Endothelial cell (in vitro differentiated cells): ENCODE data around the gene RHOU. TPM values are rescaled to one million over a fixed set of nuclear protein-coding genes. Genes with fewer than 3 reads are reported as not detected.
A peak's percentile ranks its signal among the peaks of the same experiment; 100 is the strongest.

ENCODE experiments used
- DNase-seq: peaks from one replicate; pipeline ENCODE4 v3.0.0; 2021; ENCODE audit warnings: low spot score
- H3K27ac Mint-ChIP-seq: one replicate; pipeline ENCODE4 v1.8.0; 2021; ENCODE audit warnings: mixed read lengths, inconsistent platforms; ENCODE audit not compliant: unreplicated experiment
- H3K27me3 Mint-ChIP-seq: one replicate; pipeline ENCODE4 v1.8.0; 2021; ENCODE audit warnings: mild to moderate bottlenecking, moderate library complexity, mixed read lengths, inconsistent platforms; ENCODE audit not compliant: unreplicated experiment
- H3K36me3 Mint-ChIP-seq: one replicate; pipeline ENCODE4 v1.8.0; 2021; ENCODE audit warnings: mild to moderate bottlenecking, low read depth, mixed read lengths, inconsistent platforms; ENCODE audit not compliant: unreplicated experiment
- H3K4me1 Mint-ChIP-seq: one replicate; pipeline ENCODE4 v1.8.0; 2021; ENCODE audit warnings: mild to moderate bottlenecking, mixed read lengths, inconsistent platforms; ENCODE audit not compliant: unreplicated experiment
- H3K4me3 Mint-ChIP-seq: one replicate; pipeline ENCODE4 v1.8.0; 2021; ENCODE audit warnings: mild to moderate bottlenecking, mixed read lengths, inconsistent platforms; ENCODE audit not compliant: unreplicated experiment
- H3K9me3 Mint-ChIP-seq: one replicate; pipeline ENCODE4 v1.8.0; 2021; ENCODE audit warnings: mixed read lengths, inconsistent platforms; ENCODE audit not compliant: unreplicated experiment
- CTCF ChIP-seq: fragments of 200-600 bp; sonication (generic); IDR thresholded peaks from one replicate; pipeline ENCODE4 v1.5.0; 2021; ENCODE audit warnings: antibody characterized with exemption; ENCODE audit not compliant: unreplicated experiment
- total RNA-seq: library from RNA; stranded (reverse); fragmentation: NEBNext Ultra II Directional; extraction: Animal tissue kit (Norgen Biotek cat#: 25700); gene quantifications from one replicate; pipeline ENCODE4 v1.2.1, GENCODE V29; 2021; ENCODE audit not compliant: unreplicated experiment

The RHOU gene
- total RNA-seq, 1 donor from 2014 or later = 10.2 TPM

GRCh38 chr1:228727681-228728171 is 7.6 kb upstream of the RHOU start:
- H3K4me3 Mint-ChIP-seq = no peak overlapping the region

GRCh38 chr1:228732426-228732825 is 2.9 kb upstream of the RHOU start:
- H3K9me3 Mint-ChIP-seq = no peaks in the 10 kb centered on the region
- TF ChIP-seq CTCF = no peak
- H3K4me1 Mint-ChIP-seq = peaks cover 9% of the 10 kb centered on the region
- H3K36me3 Mint-ChIP-seq = no peaks in the 10 kb centered on the region
- no peak overlapping the region for H3K27ac Mint-ChIP-seq
- DNase-seq = no peak
- H3K4me3 Mint-ChIP-seq = no peak overlapping the region
- peaks cover 2% of the 10 kb centered on the region for H3K27me3 Mint-ChIP-seq

More at GRCh38 chr1:228727681-228728171, 7.6 kb upstream of the RHOU start:
- Mint-ChIP-seq H3K27ac (no peak overlapping the region), H3K4me1 (no peaks in the 10 kb centered on the region), H3K36me3 (no peaks in the 10 kb centered on the region), H3K9me3 (no peaks in the 10 kb centered on the region), H3K27me3 (peaks cover 6% of the 10 kb centered on the region)
- TF ChIP-seq CTCF = no peak
- DNase-seq = no peak

GRCh38 chr1:228733576-228733975 is 1.7 kb upstream of the RHOU start:
- no peak for DNase-seq
- Mint-ChIP-seq H3K4me3 (no peak overlapping the region), H3K36me3 (no peaks in the 10 kb centered on the region), H3K27me3 (peaks cover 2% of the 10 kb centered on the region), H3K27ac (no peak overlapping the region), H3K9me3 (no peaks in the 10 kb centered on the region), H3K4me1 (peaks cover 16% of the 10 kb centered on the region)
- TF ChIP-seq CTCF = no peak

GRCh38 chr1:228735871-228736586 is 750 bp downstream of the RHOU start:
- Mint-ChIP-seq H3K9me3 (no peaks in the 10 kb centered on the region), H3K36me3 (no peaks in the 10 kb centered on the region), H3K4me3 (peak overlapping the region; percentile 94), H3K27ac (no peak overlapping the region), H3K4me1 (peaks cover 17% of the 10 kb centered on the region), H3K27me3 (peaks cover 2% of the 10 kb centered on the region)
- DNase-seq = peak; percentile 37
- TF ChIP-seq CTCF = no peak

- TF ChIP-seq CTCF = no peak
- Mint-ChIP-seq H3K27ac (no peak overlapping the region), H3K4me3 (peak overlapping the region; percentile 94), H3K36me3 (peaks cover 2% of the 10 kb centered on the region), H3K27me3 (no peaks in the 10 kb centered on the region), H3K9me3 (no peaks in the 10 kb centered on the region), H3K4me1 (peaks cover 17% of the 10 kb centered on the region)
- DNase-seq = no peak
These were observed 1.7 kb downstream of the RHOU start for GRCh38 chr1:228736844-228737445.
